Germinal center (tissue), 1 donor: ENCODE measurements around the gene HASPIN.
"Not testable (repeated sequence)": the region's sequence is repeated elsewhere in the genome, so short reads cannot be mapped to it uniquely, and the experiment has no call there.

Experiments
- DNase-seq: peaks from one replicate; pipeline ENCODE4 v3.0.0; 2012; ENCODE audit warnings: mixed read lengths, low spot score

Gene HASPIN

GRCh38 chr17:3695723-3696411 is 27.8 kb upstream of the HASPIN start, which contains the start of gene P2RX5:
Gene P2RX5 (minus strand): TSS chr17:3696155. CDS start chr17:3696005, 150 bp downstream.
- peak; percentile 76 for DNase-seq

GRCh38 chr17:3697103-3697476 is 26.6 kb upstream of the HASPIN start:
- DNase-seq, result no peak

- no peak for DNase-seq
These were observed 25.6 kb upstream of the HASPIN start for GRCh38 chr17:3698139-3698538.

- DNase-seq, result no peak
These were observed 23.8 kb upstream of the HASPIN start for GRCh38 chr17:3699951-3700350.

- not testable (repeated sequence) for DNase-seq
These were observed 21.6 kb upstream of the HASPIN start for GRCh38 chr17:3702041-3702539.

GRCh38 chr17:3704931-3705717 is 18.6 kb upstream of the HASPIN start:
- no peak for DNase-seq

GRCh38 chr17:3705718-3705984 is 18.1 kb upstream of the HASPIN start:
- DNase-seq, result not testable (repeated sequence)

- no peak for DNase-seq
These were observed 15.3 kb upstream of the HASPIN start for GRCh38 chr17:3708366-3708765.

GRCh38 chr17:3710951-3711383 is 12.7 kb upstream of the HASPIN start:
- DNase-seq, result peak; percentile 87

- DNase-seq, result no peak
These were observed 10.8 kb upstream of the HASPIN start for GRCh38 chr17:3712811-3713463.

- DNase-seq, result no peak
These were observed 8.4 kb upstream of the HASPIN start for GRCh38 chr17:3715296-3715695.

- DNase-seq, result no peak
These were observed 5.5 kb upstream of the HASPIN start for GRCh38 chr17:3718201-3718600.

- DNase-seq, result no peak
These were observed 4.4 kb upstream of the HASPIN start for GRCh38 chr17:3719265-3719664.

- no peak for DNase-seq
These were observed 987 bp upstream of the HASPIN start for GRCh38 chr17:3722716-3723115.

GRCh38 chr17:3723188-3723555 is 531 bp upstream of the HASPIN start:
- no peak for DNase-seq

GRCh38 chr17:3724378-3725077 is 825 bp downstream of the HASPIN start:
- DNase-seq, result no peak

GRCh38 chr17:3727041-3727440 is 3.3 kb downstream of the HASPIN start:
- peak; percentile 29 for DNase-seq

GRCh38 chr17:3728099-3728498 is 4.4 kb downstream of the HASPIN start:
- DNase-seq, result not testable (repeated sequence)

GRCh38 chr17:3729881-3730280 is 6.2 kb downstream of the HASPIN start:
- no peak for DNase-seq

- DNase-seq, result no peak
These were observed 7.3 kb downstream of the HASPIN start for GRCh38 chr17:3730881-3731429.

- DNase-seq, result peak; percentile 29
These were observed 8.5 kb downstream of the HASPIN start for GRCh38 chr17:3732210-3732621.

- not testable (repeated sequence) for DNase-seq
These were observed 11.2 kb downstream of the HASPIN start for GRCh38 chr17:3734911-3735276.
